Muscle of leg (tissue), 11 donors: ENCODE results near the gene ALKBH3. TPM values are rescaled to one million over a fixed set of nuclear protein-coding genes. Genes with fewer than 3 reads are reported as not detected.

Source experiments
- DNase-seq: peaks from one replicate; pipeline ENCODE4 v3.0.0; 2013
- H3K27ac ChIP-seq: one replicate; pipeline ENCODE4 v1.5.1; 2013; ENCODE audit warnings: mild to moderate bottlenecking, low read length, control low read depth
- H3K27me3 ChIP-seq: one replicate; pipeline ENCODE4 v1.6.1; 2013; ENCODE audit warnings: low read length; ENCODE audit not compliant: control insufficient read depth, insufficient read depth
- H3K36me3 ChIP-seq: one replicate; pipeline ENCODE4 v1.6.1; 2013; ENCODE audit warnings: low read length; ENCODE audit not compliant: control insufficient read depth, insufficient read depth
- H3K4me1 ChIP-seq: one replicate; pipeline ENCODE4 v1.6.1; 2013; ENCODE audit warnings: low read length; ENCODE audit not compliant: control insufficient read depth, insufficient read depth
- H3K4me3 ChIP-seq: one replicate; pipeline ENCODE4 v1.5.1; 2013; ENCODE audit warnings: low read length, control low read depth
- H3K9me3 ChIP-seq: replicated peaks from 2 replicates; pipeline ENCODE4 v1.6.1; 2013; ENCODE audit warnings: low read depth, low read length; ENCODE audit not compliant: control insufficient read depth
- WGBS: methylation state at CpG from one replicate; pipeline ENCODE4 v1.1.5; 2013; ENCODE audit warnings: missing lambda C conversion rate; ENCODE audit not compliant: insufficient coverage; 5-methylcytosine and 5-hydroxymethylcytosine counted together
- polyA plus RNA-seq, 8 donors: library from polyadenylated mRNA; unstranded; fragments of 120-200 nt; gene quantifications; one replicate each; pipeline versions ENCODE4 v1.2.1 to v1.2.3, GENCODE V29; 2013; ENCODE audit warnings: inconsistent platforms in 1 of 8, low replicate concordance in 1 of 8; ENCODE audit not compliant: insufficient read length in 8 of 8, insufficient read depth in 1 of 8
- total RNA-seq: library from RNA; stranded (reverse); fragments of 120-200 nt; gene quantifications from one replicate; pipeline ENCODE4 v1.2.4, GENCODE V29; 2013

The ALKBH3 gene
- total and polyA plus RNA-seq, 9 donors, result 18.1 to 31.5 (median 22.8) TPM

DNA sequence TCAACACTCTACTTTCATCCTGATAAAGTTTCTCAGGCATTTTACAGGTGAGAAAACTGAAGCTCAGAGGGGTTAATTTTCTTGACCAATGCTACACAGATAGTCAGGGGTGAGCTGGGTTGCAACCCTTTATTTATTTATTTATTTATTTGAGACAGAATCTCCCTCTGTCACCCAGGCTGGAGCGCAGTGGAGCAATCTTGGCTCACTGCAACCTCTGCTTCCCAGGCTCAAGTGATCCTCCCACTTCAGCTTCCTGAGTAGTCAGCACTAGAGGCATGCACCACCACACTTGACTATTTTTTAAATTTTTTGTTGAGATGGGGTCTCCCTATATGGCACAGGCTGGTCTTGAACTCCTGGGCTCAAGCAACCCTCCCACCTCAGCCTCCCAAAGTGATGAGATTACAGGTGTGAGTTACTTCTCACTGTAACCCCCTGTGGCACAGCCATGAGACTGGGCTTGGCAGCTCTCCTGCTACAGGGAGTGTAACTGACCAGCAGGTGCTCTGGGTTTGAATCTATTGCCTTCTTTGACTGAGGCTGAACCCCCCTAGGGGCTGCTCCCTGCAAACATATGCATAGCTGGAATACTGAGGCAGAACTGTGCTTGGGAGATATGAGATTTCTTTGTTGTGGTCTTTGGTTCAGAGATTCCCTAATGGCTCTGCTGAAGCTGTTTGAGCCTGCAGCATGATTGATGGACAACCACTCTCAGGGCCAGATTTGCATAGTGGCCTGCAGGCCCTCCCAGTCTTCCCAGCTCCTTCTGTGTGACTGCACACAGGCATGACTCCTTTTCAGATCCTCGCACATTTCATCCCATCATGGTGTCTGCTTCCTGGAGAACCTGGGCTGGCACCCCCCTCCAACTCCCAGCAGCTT is 68.0 kb downstream of the ALKBH3 start:
- Histone ChIP-seq H3K36me3 (no peaks in the 10 kb centered on the region), H3K4me1 (peaks cover 41% of the 10 kb centered on the region), H3K4me3 (no peak overlapping the region), H3K27ac (no peak overlapping the region), H3K27me3 (peaks cover 33% of the 10 kb centered on the region), H3K9me3 (peaks cover 2% of the 10 kb centered on the region)
- no peak for DNase-seq
- WGBS, result no CpG with 5 or more reads among the region's 2 CpGs

DNA sequence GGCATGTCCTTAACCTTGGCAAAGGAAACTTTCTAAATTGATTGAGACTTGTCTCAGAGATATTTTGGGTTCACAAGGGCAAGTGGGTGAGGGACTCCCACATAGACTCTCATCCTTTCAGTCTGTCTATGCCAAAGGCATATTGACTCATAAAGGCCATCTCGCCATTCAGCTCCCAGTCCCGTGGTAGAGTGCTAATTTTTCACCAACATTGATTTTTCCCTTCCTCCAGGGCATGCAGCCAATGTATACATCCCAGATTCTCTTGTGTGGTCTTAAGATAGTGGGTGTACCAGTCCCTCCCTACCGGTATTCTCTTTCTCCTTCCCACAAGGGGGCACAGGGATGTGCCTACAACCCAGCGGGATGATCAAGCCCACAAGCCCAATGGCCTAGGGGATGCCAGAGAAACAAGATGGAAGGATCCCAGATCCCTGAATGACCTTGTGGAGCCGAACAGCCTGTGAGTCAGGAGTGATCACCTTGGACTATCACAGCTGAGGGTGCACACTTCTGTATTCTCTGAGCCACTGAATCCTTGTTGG is 69.8 kb downstream of the ALKBH3 start:
- Histone ChIP-seq H3K36me3 (no peaks in the 10 kb centered on the region), H3K4me1 (peaks cover 25% of the 10 kb centered on the region), H3K27me3 (peaks cover 15% of the 10 kb centered on the region), H3K27ac (no peak overlapping the region), H3K4me3 (no peak overlapping the region), H3K9me3 (peaks cover 2% of the 10 kb centered on the region)
- no peak for DNase-seq
- WGBS, result no CpG with 5 or more reads among the region's 5 CpGs

DNA sequence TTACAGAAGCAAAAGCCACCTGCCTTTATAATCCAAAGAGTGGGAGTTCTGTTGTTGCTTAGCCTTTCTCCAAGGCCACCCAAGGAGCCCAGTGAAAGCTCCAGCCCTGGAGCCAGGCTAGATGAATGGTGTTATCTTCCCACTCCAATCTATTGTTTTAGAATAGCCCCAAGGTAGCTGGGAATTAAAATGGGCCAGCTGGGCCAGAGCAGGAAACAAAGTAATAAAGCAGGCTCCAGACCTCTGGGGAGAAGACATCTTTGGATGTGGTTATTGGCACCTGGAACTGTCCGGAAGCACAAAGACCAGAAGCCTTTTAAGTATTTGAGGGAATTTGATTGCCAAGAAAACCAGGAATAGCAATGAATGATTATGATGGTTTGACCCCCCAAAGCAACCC is 70.6 kb downstream of the ALKBH3 start:
- no peak overlapping the region for H3K4me3 ChIP-seq
- H3K36me3 ChIP-seq, result no peaks in the 10 kb centered on the region
- 0% methylated on average over 1 of the region's 1 CpG for WGBS
- H3K4me1 ChIP-seq, result peaks cover 25% of the 10 kb centered on the region
- DNase-seq, result peak; percentile 94
- H3K27ac ChIP-seq, result peak overlapping the region; percentile 59
- peaks cover 7% of the 10 kb centered on the region for H3K27me3 ChIP-seq
- H3K9me3 ChIP-seq, result peaks cover 2% of the 10 kb centered on the region

DNA sequence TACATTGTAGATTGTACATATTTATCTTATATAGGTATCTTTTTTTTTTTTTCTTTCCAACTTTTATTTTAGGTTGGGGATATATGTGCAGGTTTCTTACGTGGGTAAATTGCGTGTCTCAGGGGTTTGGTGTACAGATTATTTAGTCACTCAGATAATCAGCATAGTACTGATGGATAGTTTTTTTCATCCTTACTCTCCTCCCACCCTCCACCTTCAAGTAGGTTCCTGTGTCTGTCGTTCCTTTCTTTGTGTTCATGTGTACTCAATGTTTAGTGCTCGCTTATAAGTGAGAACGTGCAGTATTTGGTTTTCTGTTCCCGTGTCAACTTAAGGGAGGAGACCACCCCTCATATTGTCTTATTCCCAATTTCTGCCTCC is 71.4 kb downstream of the ALKBH3 start:
- DNase-seq, result no peak
- no CpG with 5 or more reads among the region's 6 CpGs for WGBS
- Histone ChIP-seq H3K27ac (no peak overlapping the region), H3K4me1 (peaks cover 25% of the 10 kb centered on the region), H3K36me3 (no peaks in the 10 kb centered on the region), H3K9me3 (peaks cover 2% of the 10 kb centered on the region), H3K4me3 (no peak overlapping the region), H3K27me3 (peaks cover 2% of the 10 kb centered on the region)

DNA sequence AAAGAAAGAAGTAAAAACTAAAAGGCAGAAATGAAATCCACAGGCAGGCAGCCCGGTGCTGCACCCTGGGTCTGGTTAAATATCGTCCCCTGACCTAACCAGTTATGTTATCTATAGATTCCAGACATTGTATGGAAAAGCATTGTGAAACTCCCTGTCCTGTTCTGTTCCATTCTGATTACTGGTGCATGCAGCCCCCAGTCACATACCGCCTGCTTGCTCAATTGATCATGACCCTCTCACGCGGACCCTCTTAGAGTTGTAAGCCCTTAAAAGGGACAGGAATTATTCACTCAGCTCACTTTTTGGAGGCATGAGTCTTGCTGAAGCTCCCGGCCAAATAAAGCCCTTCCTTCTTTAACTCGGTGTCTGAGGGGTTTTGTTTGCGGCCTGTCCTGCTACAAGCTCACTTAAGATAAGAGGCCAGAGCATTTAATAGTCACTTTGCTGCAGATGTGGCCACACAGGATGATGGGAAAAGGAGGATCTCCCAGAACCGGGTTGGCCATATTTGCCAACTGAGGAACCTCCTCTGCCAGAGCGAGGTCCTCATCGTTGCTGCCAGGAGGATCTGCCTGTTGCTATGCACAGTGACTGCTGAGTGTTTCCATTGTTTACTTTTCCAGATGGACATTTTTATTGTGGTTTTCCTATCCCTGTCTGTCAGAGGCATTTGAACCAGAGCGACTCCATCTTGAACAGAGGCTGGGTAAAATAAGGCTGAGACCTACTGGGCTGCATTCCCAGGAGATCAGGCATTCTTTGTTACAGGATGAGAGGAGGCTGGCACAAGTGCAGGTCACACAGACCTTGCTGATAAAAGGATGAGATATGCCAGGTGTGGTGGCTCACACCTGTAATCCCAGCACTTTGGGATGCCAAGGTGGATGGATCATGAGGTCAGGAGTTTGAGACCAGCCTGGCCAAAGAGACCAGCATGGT is 72.0 kb downstream of the ALKBH3 start:
- DNase-seq, result no peak
- WGBS, result 81% methylated on average over 8 of the region's 12 CpGs
- Histone ChIP-seq H3K9me3 (peaks cover 2% of the 10 kb centered on the region), H3K27me3 (no peaks in the 10 kb centered on the region), H3K27ac (no peak overlapping the region), H3K4me1 (peaks cover 19% of the 10 kb centered on the region), H3K36me3 (no peaks in the 10 kb centered on the region), H3K4me3 (no peak overlapping the region)

DNA sequence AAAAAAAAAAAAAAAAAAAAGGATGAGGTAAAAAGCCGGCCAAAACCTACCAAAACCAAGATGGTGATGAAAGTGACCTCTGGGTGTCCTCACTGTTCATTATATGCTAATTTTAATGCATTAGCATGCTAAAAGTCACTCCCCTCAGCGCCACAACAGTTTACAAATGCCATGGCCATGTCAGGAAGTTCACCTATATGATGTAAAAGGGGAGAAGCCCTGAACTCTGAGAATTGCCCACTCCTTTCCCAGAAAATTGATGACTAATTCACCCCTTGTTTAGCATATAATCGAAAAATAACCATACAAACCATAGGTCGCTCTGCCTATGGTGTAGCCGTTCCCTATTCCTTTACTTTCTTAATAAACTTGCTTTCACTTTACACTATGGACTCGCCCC is 72.9 kb downstream of the ALKBH3 start:
- Histone ChIP-seq H3K27me3 (no peaks in the 10 kb centered on the region), H3K4me3 (no peak overlapping the region), H3K9me3 (peaks cover 2% of the 10 kb centered on the region), H3K4me1 (peaks cover 12% of the 10 kb centered on the region), H3K27ac (no peak overlapping the region), H3K36me3 (no peaks in the 10 kb centered on the region)
- 94% methylated on average over 4 of the region's 6 CpGs for WGBS
- no peak for DNase-seq

DNA sequence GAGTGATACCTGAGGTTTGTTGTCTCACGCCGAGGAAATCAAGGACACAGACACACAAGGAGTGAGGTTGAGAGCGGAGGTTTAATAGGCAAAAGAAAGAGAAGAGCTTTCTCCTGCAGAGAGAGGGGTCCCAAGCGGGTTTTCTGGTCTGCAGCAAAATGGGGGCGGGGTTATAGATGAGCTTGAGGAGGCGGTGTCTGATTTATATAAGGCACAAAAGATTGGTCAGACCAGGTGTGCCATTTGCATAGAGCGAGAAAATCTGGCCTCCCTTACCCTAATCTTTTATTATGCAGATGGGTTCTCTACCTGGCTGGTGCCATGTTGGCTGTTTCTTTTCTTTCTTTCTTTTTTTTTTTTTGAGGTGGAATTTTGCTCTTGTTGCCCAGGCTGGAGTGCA is 73.6 kb downstream of the ALKBH3 start:
- WGBS, result 89% methylated on average over 5 of the region's 7 CpGs
- Histone ChIP-seq H3K36me3 (no peaks in the 10 kb centered on the region), H3K4me3 (no peak overlapping the region), H3K4me1 (peaks cover 8% of the 10 kb centered on the region), H3K27me3 (no peaks in the 10 kb centered on the region), H3K9me3 (peaks cover 2% of the 10 kb centered on the region), H3K27ac (no peak overlapping the region)
- no peak for DNase-seq

DNA sequence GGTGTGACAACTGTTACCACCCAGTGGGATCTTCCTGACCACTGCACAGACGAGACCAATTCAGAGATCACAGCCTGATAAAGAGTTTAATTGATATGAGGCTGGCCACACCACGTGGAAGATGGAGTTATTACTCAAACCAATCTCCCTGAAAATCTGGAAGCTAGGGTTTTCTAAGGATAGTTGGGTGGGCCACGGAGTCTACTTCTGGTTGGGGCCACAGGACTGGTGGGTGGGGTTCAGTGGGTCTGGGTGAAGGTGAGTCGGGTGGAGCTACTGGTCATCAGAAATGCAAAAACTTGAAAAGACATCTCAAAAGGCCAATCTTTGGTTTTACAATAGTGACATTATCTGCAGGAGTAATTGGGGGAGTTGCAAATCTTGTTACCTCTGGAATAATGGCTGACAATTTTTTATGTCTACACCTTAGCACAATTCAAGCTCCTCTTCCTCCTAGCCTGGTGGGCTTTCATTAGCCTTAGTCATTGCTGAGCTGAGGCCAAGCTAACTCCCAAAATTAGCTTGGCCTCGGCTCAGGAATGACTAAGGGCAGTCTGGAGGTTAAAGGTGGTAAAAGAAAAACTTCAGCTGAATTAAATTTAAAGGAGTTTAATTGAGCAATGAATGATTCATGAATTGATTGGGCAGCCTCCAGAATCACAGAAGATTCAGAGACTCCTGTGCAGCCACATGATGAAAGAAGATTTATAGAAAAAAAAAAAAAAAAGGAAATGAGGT is 74.9 kb downstream of the ALKBH3 start:
- WGBS, result 64% methylated on average over 2 of the region's 5 CpGs
- Histone ChIP-seq H3K27me3 (no peaks in the 10 kb centered on the region), H3K4me3 (no peak overlapping the region), H3K27ac (no peak overlapping the region), H3K4me1 (peaks cover 8% of the 10 kb centered on the region), H3K9me3 (peaks cover under 1% of the 10 kb centered on the region), H3K36me3 (no peaks in the 10 kb centered on the region)
- DNase-seq, result no peak

DNA sequence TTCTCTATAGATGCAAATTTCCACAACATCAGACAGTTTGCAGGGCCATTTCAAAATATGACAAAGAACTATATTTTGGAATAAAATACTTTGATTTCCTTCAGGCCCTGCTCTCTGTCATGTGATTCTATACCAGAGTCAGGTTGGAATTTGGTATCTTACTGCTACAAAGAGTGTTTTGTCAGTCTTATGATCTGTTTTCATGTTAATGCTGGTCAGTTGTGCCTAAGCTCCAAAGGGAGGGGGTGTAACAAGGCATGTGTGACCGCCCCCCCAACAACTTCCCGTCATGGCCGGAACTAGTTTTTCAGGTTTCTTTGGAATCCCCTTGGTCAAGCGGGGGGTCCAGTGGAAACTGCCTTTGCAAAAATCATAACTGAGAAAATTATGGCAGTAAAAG is 76.9 kb downstream of the ALKBH3 start:
- DNase-seq, result no peak
- no peaks in the 10 kb centered on the region for H3K27me3 ChIP-seq
- H3K4me1 ChIP-seq, result peaks cover 2% of the 10 kb centered on the region
- no peaks in the 10 kb centered on the region for H3K36me3 ChIP-seq
- WGBS, result 86% methylated on average over 3 of the region's 4 CpGs
- H3K27ac ChIP-seq, result no peak overlapping the region
- no peak overlapping the region for H3K4me3 ChIP-seq
- no peaks in the 10 kb centered on the region for H3K9me3 ChIP-seq
